Activated T-cell treated with anti-CD3 and anti-CD28 coated beads, Interleukin-2, amount 50 U/mL, for 24 hours (primary cell): ENCODE data around the gene TMEM95.
"Not testable (repeated sequence)": the region's sequence is repeated elsewhere in the genome, so short reads cannot be mapped to it uniquely, and the experiment has no call there.

Experiments
- DNase-seq: peaks from one replicate; pipeline ENCODE4 v3.0.0-alpha.2; 2020
- H3K27ac Mint-ChIP-seq: 2 replicates; pipeline ENCODE4 v1.8.0; 2020; ENCODE audit warnings: mild to moderate bottlenecking, mixed read lengths
- H3K27me3 Mint-ChIP-seq: 2 replicates; pipeline ENCODE4 v1.8.0; 2020; ENCODE audit warnings: mixed read lengths
- H3K36me3 Mint-ChIP-seq: 2 replicates; pipeline ENCODE4 v1.8.0; 2020; ENCODE audit warnings: low read depth, mixed read lengths
- H3K4me1 Mint-ChIP-seq: 2 replicates; pipeline ENCODE4 v1.8.0; 2020; ENCODE audit warnings: low read depth, mixed read lengths
- H3K4me3 Mint-ChIP-seq: 2 replicates; pipeline ENCODE4 v1.8.0; 2020; ENCODE audit warnings: mild to moderate bottlenecking, moderate library complexity, mixed read lengths
- H3K9me3 Mint-ChIP-seq: 2 replicates; pipeline ENCODE4 v1.8.0; 2020; ENCODE audit warnings: mixed read lengths

The TMEM95 gene

DNA sequence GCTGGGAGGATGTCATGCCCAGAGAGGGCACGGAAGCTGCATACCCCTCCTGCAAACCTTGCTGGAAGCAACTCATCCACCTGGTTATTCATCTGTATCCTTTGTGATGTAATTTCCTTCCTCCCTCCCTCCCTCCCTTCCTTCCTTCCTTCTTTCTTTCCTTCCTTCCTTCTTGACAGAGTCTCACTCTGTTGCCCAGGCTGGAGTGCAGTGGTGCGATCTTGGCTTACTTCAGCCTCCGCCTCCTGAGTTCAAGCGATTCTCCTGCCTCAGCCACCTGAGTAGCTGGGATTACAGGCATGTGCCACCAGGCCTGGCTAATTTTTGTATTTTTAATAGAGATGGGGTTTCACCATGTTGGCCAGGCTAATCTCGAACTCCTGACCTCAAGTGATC, 13.6 kb downstream of the TMEM95 start:
- not testable (repeated sequence) for H3K4me3 Mint-ChIP-seq, H3K4me1 Mint-ChIP-seq, DNase-seq, H3K9me3 Mint-ChIP-seq, H3K27ac Mint-ChIP-seq, H3K36me3 Mint-ChIP-seq, H3K27me3 Mint-ChIP-seq

DNA sequence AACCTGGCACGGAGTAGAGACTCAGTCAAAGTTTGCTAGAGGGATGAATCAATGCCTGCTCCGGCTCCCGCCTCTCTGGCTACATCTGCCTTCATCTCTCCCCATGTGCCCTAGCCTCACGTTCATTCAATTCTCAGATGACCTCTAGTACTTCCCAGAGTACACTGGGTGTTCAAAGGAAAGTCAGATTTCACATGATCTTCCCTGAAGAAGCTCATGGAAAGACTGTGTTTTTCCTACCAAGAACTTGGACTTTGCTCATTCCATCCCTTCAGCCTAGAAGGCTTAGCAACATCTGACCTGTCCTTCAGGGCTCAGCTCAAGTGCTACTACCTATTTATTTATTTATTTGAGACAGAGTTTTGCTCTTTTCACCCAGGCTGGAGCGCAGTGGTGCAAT, 14.9 kb downstream of the TMEM95 start:
- Mint-ChIP-seq H3K27ac (no peak overlapping the region), H3K4me3 (no peak overlapping the region), H3K27me3 (no peaks in the 10 kb centered on the region), H3K9me3 (no peaks in the 10 kb centered on the region), H3K36me3 (no peaks in the 10 kb centered on the region), H3K4me1 (no peaks in the 10 kb centered on the region)
- DNase-seq = no peak

DNA sequence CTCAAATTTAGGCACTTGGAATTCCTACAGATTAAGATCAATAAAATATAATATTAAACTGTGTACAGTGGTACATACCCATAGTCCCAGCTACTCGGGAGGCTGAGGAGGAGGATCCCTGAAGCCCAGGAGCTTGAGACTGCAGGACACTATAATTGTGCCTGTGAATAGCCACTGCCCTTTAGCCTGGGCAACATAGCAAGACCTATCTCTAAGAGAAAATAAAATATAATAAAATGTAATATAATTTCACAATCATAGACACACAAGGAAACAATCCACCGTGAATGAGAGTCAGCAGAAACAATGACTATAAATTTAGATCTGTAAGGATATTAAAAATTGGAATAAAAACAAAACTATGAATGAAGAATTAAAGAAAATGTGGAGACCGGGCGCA, 15.9 kb downstream of the TMEM95 start:
- H3K27me3 Mint-ChIP-seq = no peaks in the 10 kb centered on the region
- no peaks in the 10 kb centered on the region for H3K9me3 Mint-ChIP-seq
- no peaks in the 10 kb centered on the region for H3K4me1 Mint-ChIP-seq
- no peak overlapping the region for H3K4me3 Mint-ChIP-seq
- H3K27ac Mint-ChIP-seq = no peak overlapping the region
- H3K36me3 Mint-ChIP-seq = no peaks in the 10 kb centered on the region
- DNase-seq = no peak

GRCh38 chr17:7374353-7374752, 19.4 kb downstream of the TMEM95 start:
- H3K27me3 Mint-ChIP-seq = peaks cover 12% of the 10 kb centered on the region
- H3K27ac Mint-ChIP-seq = no peak overlapping the region
- no peaks in the 10 kb centered on the region for H3K36me3 Mint-ChIP-seq
- H3K4me1 Mint-ChIP-seq = no peaks in the 10 kb centered on the region
- no peaks in the 10 kb centered on the region for H3K9me3 Mint-ChIP-seq
- no peak overlapping the region for H3K4me3 Mint-ChIP-seq
- DNase-seq = no peak

GRCh38 chr17:7379134-7379533, 24.2 kb downstream of the TMEM95 start:
- no peak overlapping the region for H3K4me3 Mint-ChIP-seq
- H3K9me3 Mint-ChIP-seq = no peaks in the 10 kb centered on the region
- H3K27ac Mint-ChIP-seq = no peak overlapping the region
- H3K36me3 Mint-ChIP-seq = no peaks in the 10 kb centered on the region
- peaks cover 3% of the 10 kb centered on the region for H3K4me1 Mint-ChIP-seq
- H3K27me3 Mint-ChIP-seq = peaks cover 42% of the 10 kb centered on the region
- no peak for DNase-seq

- Mint-ChIP-seq H3K9me3 (no peaks in the 10 kb centered on the region), H3K4me1 (peaks cover 10% of the 10 kb centered on the region), H3K27ac (no peak overlapping the region), H3K36me3 (no peaks in the 10 kb centered on the region), H3K27me3 (peaks cover 42% of the 10 kb centered on the region), H3K4me3 (no peak overlapping the region)
- no peak for DNase-seq
Measured at GRCh38 chr17:7380321-7380720, 25.4 kb downstream of the TMEM95 start.

DNA sequence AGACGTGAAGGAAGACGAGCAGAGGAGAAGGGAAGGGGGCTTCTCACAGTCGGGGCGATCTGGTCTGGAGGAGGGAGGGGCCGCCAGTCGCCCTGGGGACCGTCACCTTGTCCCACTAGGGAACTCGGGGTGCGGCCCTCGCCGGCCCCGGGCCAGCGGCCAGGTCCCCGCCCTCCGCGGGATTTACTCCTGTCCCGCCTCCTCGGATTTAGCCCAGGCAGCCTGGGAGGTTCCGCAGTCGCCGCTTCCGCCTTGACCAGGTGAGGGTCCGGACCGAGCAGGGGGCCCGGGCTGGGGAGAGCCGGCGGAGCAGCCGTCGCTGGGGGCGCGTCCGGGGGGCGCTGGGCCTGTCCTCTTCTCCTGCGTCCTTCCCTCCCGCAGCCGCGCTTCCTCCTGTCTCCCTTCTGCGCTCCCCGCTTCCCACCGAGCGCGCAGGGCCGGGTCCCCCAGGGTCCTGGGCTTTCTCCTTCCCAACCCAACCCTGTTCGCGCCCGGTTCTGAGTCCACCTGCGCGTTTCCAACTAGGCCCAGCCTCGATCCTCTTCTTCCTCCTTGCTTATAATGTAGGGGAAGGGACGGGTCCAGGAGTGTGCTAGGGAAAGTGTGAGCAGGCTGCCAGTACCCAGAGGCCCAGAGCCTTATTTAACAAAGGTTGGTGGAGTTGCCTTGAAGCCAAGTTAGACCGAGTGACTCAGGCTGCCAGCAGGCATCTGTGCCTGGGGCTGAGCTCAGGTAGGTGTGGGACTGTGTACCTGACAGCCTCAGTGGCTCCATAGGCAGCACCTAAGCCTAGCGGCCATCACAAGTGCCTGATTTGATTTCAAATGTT, 26.1 kb downstream of the TMEM95 start, which contains the start of gene TNK1:
Gene TNK1 (plus strand): TSS at position 235 of the 829 bp plus-strand sequence. CDS start 1,838 bp downstream, outside the sequence.
- H3K27ac Mint-ChIP-seq = peak within 1 kb of the TSS; percentile 40
- peaks cover 42% of the 10 kb centered on the region for H3K27me3 Mint-ChIP-seq
- no peaks in the 10 kb centered on the region for H3K36me3 Mint-ChIP-seq
- H3K9me3 Mint-ChIP-seq = no peaks in the 10 kb centered on the region
- H3K4me3 Mint-ChIP-seq = no peak within 1 kb of the TSS
- DNase-seq = no peak
- H3K4me1 Mint-ChIP-seq = peaks cover 10% of the 10 kb centered on the region

DNA sequence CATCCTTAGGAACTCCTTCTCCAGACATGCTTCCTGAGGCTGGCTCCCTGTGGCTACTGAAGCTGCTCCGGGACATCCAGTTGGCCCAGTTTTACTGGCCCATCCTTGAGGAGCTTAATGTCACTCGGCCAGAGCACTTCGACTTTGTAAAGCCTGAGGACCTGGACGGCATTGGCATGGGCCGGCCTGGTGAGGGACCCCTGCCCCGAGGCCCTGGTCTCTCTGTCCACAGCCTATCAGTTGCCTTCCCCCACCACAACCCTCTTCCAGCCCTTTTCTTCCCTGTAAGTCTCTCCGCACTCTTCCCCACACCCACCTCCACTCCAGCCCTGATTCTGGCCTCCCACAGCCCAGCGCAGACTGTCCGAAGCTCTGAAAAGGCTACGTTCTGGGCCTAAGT, 27.9 kb downstream of the TMEM95 start:
- H3K36me3 Mint-ChIP-seq = peaks cover 12% of the 10 kb centered on the region
- no peak overlapping the region for H3K27ac Mint-ChIP-seq
- H3K4me3 Mint-ChIP-seq = no peak overlapping the region
- no peak for DNase-seq
- peaks cover 35% of the 10 kb centered on the region for H3K27me3 Mint-ChIP-seq
- no peaks in the 10 kb centered on the region for H3K9me3 Mint-ChIP-seq
- H3K4me1 Mint-ChIP-seq = peaks cover 10% of the 10 kb centered on the region

DNA sequence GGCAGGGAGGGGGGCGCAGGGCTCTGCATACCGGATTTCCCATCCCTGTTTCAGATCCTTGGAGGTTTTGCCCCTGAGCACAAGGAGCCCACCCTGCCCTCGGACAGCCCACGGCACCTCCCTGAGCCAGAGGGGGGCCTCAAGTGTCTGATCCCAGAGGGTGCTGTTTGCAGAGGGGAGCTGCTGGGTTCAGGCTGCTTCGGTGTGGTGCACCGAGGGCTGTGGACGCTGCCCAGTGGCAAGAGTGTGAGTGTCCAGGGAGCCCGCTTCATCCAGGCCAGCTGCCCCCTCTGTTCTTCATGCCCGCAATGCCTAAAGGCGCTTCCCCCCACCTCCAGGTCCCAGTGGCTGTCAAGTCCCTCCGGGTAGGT, 28.4 kb downstream of the TMEM95 start:
- DNase-seq = no peak
- peaks cover 10% of the 10 kb centered on the region for H3K4me1 Mint-ChIP-seq
- H3K27ac Mint-ChIP-seq = no peak overlapping the region
- H3K36me3 Mint-ChIP-seq = peaks cover 16% of the 10 kb centered on the region
- H3K27me3 Mint-ChIP-seq = peaks cover 35% of the 10 kb centered on the region
- no peaks in the 10 kb centered on the region for H3K9me3 Mint-ChIP-seq
- peak overlapping the region; percentile 10 for H3K4me3 Mint-ChIP-seq

DNA sequence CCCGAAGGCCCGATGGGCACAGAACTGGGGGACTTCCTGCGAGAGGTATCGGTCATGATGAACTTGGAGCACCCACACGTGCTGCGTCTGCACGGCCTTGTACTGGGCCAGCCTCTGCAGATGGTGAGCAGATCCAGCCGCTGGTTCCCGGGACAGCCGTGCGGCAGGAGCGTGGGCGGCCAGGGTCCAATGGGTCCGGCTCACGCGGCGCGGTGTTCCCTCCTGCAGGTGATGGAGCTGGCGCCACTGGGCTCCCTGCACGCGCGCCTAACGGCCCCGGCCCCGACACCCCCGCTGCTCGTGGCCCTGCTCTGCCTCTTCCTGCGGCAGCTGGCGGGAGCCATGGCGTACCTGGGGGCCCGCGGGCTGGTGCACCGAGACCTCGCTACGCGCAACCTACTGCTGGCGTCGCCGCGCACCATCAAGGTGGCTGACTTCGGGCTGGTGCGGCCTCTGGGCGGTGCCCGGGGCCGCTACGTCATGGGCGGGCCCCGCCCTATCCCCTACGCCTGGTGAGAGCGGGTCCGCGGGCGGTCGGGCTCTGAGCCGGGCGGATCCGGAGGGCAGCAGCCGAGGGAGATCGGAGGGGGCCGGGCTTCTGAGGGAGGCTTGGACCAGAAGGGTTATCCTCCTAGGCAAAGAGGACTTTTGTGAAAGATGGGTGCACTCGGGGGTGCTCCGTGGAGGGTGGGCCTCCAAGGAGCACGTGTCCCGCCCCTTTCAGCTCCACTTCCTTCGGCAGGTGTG, 29.0 kb downstream of the TMEM95 start:
- Mint-ChIP-seq H3K27ac (peak overlapping the region; percentile 85), H3K36me3 (peaks cover 22% of the 10 kb centered on the region), H3K4me1 (peaks cover 10% of the 10 kb centered on the region), H3K4me3 (peak overlapping the region; percentile 78), H3K27me3 (peaks cover 35% of the 10 kb centered on the region), H3K9me3 (no peaks in the 10 kb centered on the region)
- DNase-seq = peak; percentile 91

- Mint-ChIP-seq H3K9me3 (no peaks in the 10 kb centered on the region), H3K36me3 (peaks cover 29% of the 10 kb centered on the region), H3K4me3 (peak overlapping the region; percentile 78), H3K27me3 (peaks cover 28% of the 10 kb centered on the region), H3K4me1 (peaks cover 10% of the 10 kb centered on the region), H3K27ac (peak overlapping the region; percentile 85)
- no peak for DNase-seq
Measured at GRCh38 chr17:7384489-7385081, 29.6 kb downstream of the TMEM95 start.

- Mint-ChIP-seq H3K9me3 (no peaks in the 10 kb centered on the region), H3K27me3 (no peaks in the 10 kb centered on the region), H3K4me3 (no peak overlapping the region), H3K4me1 (peaks cover 33% of the 10 kb centered on the region), H3K36me3 (peaks cover 65% of the 10 kb centered on the region), H3K27ac (no peak overlapping the region)
- no peak for DNase-seq
Measured at GRCh38 chr17:7388856-7389255, 33.9 kb downstream of the TMEM95 start.

DNA sequence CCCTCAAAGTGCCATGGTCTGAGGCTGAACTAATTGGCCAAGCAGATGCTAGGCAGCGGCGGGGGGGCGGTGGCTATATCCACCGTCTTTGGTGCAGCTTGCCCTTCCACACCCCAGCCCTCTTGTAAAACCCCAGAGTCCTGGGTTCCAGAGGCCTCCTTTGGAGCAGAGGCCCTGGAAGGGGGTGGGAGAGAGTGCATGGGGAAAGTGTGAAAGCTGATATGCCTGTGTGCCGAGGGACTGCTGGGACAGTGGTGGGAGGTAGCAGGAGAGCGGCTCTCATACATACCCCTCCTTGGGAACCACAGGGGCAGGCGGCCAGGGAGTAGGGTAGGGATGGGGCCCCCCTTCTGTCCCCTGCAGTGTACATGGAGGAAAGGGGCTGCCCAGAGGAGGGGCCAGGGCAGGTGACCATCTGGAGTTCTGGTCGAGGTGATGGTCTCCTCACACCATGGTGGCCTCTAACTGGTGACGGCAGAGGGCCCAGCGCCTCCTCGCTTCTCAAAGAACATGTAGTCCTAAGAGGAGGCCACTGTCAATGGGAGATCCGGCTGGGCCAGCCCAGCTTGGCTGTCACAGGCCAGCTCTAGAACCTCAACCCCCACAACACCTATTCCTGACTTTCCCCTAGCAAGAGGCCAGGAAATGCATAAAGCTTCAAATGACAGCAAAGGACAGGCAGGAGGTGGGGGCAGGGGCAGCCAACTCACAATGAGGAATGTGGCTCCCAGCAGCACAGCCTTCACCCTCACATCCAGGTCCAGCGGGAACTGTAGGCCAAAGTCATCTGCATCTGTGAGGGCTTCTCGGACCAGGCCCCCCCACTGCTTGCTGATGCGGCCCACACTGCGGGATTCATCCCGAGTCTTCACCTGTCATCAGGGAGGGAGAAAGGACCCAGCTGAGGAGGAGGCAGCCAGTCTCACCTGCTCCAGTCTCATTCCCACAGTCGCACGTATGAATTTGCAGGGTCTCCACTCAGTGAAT, 35.3 kb downstream of the TMEM95 start:
- no peaks in the 10 kb centered on the region for H3K27me3 Mint-ChIP-seq
- H3K36me3 Mint-ChIP-seq = peaks cover 71% of the 10 kb centered on the region
- H3K4me3 Mint-ChIP-seq = no peak overlapping the region
- peaks cover 31% of the 10 kb centered on the region for H3K4me1 Mint-ChIP-seq
- no peaks in the 10 kb centered on the region for H3K9me3 Mint-ChIP-seq
- DNase-seq = no peak
- peak overlapping the region; percentile 4 for H3K27ac Mint-ChIP-seq

DNA sequence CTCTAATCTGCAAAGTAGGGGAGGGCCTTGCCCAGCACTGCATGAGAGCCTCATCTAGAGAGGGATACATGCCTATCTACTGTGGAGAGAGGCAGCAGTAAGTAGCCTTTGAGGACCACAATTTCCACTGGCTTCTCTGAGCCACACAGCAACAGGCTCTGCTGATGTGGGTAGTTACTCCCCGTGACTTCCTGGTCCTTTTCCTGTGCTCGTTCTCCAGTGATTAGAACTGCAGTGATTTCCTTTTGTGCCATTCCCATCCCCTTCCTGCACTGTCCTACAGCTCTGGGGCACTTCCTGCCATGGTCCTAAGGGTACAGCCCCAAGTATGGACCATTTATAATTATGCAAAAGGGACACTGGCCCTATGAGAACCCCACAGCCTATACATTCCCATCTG, 36.4 kb downstream of the TMEM95 start:
- DNase-seq = no peak
- peak overlapping the region; percentile 74 for H3K27ac Mint-ChIP-seq
- H3K4me3 Mint-ChIP-seq = no peak overlapping the region
- H3K9me3 Mint-ChIP-seq = no peaks in the 10 kb centered on the region
- peaks cover 31% of the 10 kb centered on the region for H3K4me1 Mint-ChIP-seq
- H3K27me3 Mint-ChIP-seq = no peaks in the 10 kb centered on the region
- H3K36me3 Mint-ChIP-seq = peaks cover 71% of the 10 kb centered on the region
